Fibroblast of mammary gland (primary cell): ENCODE measurements around the gene GLTPD2.

ENCODE experiments used
- DNase-seq: peaks from one replicate; pipeline ENCODE4 v3.0.0-alpha.2; 2010; ENCODE audit warnings: low read depth
- H3K4me3 ChIP-seq: 2 replicates; pipeline ENCODE4 v1.5.1; 2011; ENCODE audit warnings: low read depth, mild to moderate bottlenecking, low read length, moderate library complexity; ENCODE audit not compliant: control insufficient read depth
- TF ChIP-seq, protein P1 (sequence below): conservative IDR thresholded peaks from 2 replicates; pipeline ENCODE4 v1.5.1; 2011; ENCODE audit warnings: low read depth, low read length, inconsistent platforms; ENCODE audit not compliant: control insufficient read depth, insufficient read depth

The GLTPD2 gene

DNA sequence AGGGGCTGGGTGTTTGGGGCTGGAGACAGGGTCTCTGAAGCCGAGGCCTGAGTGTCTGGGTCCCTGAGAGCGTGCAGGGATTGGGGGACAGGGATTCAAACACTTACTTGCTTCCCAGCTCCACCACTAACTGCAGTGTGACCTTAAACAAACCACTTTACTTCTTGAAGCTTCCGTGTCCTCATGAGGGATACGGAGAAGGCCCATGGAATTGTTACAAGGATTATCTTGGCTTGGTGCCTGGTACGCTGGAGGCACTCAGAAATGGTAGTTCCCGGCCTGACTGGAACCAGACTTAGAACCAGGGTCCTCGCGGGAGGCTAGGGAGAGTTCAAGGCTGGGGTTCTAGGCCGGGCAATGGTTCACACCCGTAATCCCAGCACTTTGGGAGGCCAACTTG is 46.1 kb upstream of the GLTPD2 start:
- H3K4me3 ChIP-seq, result no peak overlapping the region
- TF ChIP-seq, protein P1, sequence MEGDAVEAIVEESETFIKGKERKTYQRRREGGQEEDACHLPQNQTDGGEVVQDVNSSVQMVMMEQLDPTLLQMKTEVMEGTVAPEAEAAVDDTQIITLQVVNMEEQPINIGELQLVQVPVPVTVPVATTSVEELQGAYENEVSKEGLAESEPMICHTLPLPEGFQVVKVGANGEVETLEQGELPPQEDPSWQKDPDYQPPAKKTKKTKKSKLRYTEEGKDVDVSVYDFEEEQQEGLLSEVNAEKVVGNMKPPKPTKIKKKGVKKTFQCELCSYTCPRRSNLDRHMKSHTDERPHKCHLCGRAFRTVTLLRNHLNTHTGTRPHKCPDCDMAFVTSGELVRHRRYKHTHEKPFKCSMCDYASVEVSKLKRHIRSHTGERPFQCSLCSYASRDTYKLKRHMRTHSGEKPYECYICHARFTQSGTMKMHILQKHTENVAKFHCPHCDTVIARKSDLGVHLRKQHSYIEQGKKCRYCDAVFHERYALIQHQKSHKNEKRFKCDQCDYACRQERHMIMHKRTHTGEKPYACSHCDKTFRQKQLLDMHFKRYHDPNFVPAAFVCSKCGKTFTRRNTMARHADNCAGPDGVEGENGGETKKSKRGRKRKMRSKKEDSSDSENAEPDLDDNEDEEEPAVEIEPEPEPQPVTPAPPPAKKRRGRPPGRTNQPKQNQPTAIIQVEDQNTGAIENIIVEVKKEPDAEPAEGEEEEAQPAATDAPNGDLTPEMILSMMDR, result no peak
- DNase-seq, result no peak

DNA sequence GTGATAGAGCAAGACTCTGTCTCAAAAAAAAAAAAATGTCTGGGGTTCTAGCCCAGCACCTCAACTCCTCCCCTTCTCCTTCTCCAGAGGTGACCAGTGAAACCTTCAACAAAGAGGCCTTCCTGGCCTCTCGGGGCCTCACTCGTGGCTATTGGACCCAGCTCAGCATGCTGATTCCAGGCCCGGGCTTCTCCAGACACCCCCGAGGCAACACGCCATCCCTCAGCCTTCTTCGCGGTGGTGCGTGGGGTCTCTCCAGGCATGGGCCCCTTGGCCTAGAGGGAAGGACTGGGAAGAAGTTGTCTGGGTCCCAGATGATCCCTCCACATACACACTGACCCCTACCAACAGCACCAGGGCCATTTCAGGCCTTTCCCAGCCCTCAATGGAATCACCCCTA is 45.5 kb upstream of the GLTPD2 start:
- DNase-seq, result no peak
- TF ChIP-seq, protein P1, result no peak
- no peak overlapping the region for H3K4me3 ChIP-seq

DNA sequence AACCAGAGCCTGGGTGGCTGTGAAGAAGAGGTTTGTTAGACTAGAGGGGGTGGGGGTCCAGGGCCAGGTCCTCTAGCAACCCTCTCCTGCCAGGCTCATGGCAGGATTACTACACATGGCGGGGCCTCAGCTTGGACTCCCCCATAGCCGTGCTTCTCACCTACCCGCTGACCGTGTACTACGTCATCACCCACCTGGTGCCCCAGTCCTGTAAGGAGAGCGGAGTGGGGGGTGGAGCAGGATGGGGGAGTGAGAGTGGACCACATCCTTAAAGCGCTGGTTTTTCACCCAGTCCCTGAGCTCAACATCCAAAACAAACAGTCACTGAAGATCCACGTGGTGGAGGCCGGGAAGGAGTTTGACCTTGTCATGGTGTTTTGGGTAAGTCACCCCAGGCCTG is 44.9 kb upstream of the GLTPD2 start:
- no peak for DNase-seq
- no peak overlapping the region for H3K4me3 ChIP-seq
- TF ChIP-seq, protein P1, result no peak

DNA sequence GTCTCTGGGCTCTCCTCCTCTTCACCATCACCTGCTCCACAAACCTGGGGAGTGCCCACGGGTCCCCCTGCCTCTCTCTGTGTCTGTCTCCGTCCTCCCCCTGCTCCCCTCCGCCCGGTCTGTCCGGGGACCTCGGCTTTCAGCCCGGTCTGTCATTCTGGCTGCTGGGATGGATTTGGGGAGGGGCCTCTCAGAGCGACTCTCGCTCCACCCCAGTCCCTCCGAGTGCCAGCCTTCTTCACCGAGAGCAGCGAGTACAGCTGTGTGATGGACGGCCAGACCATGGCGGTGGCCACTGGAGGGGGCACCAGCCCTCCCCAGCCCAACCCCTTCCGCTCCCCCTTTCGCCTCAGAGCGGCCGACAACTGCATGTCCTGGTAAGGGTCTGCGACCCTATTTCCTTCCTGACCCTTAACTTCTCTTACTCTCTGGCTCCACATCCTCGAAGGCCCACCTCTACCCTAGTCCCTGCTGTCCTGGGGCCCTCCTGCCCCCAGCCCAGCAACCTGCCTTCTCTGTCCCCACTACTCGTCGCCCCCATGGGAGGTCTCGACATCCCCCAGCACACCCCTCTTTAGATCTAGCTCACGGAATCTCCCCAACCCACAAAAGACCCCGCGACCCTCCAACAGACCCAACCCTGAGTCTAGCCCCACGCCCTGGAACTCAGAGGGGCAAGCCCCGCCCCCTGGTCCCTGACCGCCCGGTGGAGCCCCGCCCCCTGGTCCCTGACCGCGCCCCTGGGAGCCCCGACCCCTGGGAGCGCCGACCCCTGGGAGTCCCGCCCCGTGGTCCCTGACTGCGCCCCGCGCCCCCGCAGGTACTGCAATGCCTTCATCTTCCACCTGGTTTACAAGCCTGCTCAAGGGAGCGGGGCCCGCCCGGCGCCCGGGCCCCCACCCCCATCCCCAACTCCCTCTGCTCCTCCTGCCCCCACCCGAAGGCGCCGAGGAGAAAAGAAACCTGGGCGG is 43.5 kb upstream of the GLTPD2 start:
- TF ChIP-seq, protein P1, result no peak
- no peak overlapping the region for H3K4me3 ChIP-seq
- no peak for DNase-seq

DNA sequence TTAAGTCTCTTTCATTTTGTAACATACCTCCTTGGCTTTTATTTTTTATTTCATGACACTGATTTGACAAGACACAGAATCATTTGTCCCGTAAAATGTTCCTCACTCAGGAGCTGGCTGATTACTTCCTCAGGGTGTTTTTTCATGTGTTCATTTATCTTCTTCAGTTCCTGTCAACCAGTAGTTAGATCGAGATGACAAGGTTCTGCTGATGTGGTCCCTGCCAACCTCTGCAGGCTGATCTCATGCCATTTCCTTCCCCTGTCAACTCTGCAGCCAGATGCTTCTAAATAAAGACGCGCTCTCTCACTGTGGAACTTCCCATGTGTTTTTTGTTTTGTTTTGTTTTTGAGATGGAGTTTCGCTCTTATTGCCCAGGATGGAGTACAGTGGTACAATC is 40.9 kb upstream of the GLTPD2 start:
- no peak overlapping the region for H3K4me3 ChIP-seq
- no peak for DNase-seq
- TF ChIP-seq, protein P1, result no peak

DNA sequence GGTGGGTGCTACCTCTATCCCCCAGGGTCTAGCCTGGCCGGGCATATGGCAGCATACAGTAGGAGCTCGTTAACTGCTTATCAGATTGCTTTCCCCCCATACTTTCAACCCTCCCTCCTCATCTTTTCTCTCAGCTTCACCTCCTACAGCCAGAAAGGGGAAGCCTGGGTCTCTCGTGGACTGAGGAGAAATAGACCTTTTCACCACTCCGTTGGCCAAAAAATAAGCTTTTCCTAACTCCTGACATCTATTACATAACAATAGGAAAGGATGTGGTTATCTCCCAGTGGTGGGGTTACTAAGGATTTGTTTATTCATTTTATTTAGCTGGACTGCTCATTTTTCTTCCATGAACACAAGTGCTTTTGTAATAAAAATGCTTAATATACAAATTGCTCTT is 40.1 kb upstream of the GLTPD2 start:
- TF ChIP-seq, protein P1, result no peak
- no peak for DNase-seq
- H3K4me3 ChIP-seq, result no peak overlapping the region
